HG02885 (cell line): ENCODE measurements around the gene CHRM5.
"Not testable (repeated sequence)": the region's sequence is repeated elsewhere in the genome, so short reads cannot be mapped to it uniquely, and the experiment has no call there.

Experiments
- ATAC-seq: cut with Tn5 transposase; IDR thresholded peaks from one replicate; pipeline ENCODE4 v1.9.1; 2021; ENCODE audit warnings: mild to moderate bottlenecking; ENCODE audit not compliant: unreplicated experiment, poor library complexity

Gene CHRM5

GRCh38 chr15:34038871-34039789, 70.8 kb downstream of the CHRM5 start, which contains the start of gene AVEN:
Gene AVEN, minus strand, starts transcription at chr15:34039204. Its CDS starts 158 bp downstream, at chr15:34039046.
- ATAC-seq = peak; percentile 60

GRCh38 chr15:34039790-34040113, 71.5 kb downstream of the CHRM5 start:
- peak; percentile 10 for ATAC-seq

- no peak for ATAC-seq
Measured at GRCh38 chr15:34043391-34043790, 75.1 kb downstream of the CHRM5 start.

- ATAC-seq = no peak
Measured at GRCh38 chr15:34043813-34044212, 75.5 kb downstream of the CHRM5 start.

- no peak for ATAC-seq
Measured at GRCh38 chr15:34046471-34047145, 78.3 kb downstream of the CHRM5 start.

- no peak for ATAC-seq
Measured at GRCh38 chr15:34047893-34048775, 79.8 kb downstream of the CHRM5 start.

- no peak for ATAC-seq
Measured at GRCh38 chr15:34049112-34049511, 80.8 kb downstream of the CHRM5 start.

GRCh38 chr15:34050385-34050784, 82.1 kb downstream of the CHRM5 start:
- not testable (repeated sequence) for ATAC-seq

GRCh38 chr15:34054081-34054707, 85.9 kb downstream of the CHRM5 start:
- no peak for ATAC-seq

- no peak for ATAC-seq
Measured at GRCh38 chr15:34055868-34056595, 87.7 kb downstream of the CHRM5 start.

GRCh38 chr15:34056911-34057310, 88.6 kb downstream of the CHRM5 start:
- no peak for ATAC-seq

- ATAC-seq = no peak
Measured at GRCh38 chr15:34059476-34059875, 91.2 kb downstream of the CHRM5 start.

GRCh38 chr15:34059946-34060345, 91.6 kb downstream of the CHRM5 start:
- no peak for ATAC-seq

GRCh38 chr15:34064438-34064837, 96.1 kb downstream of the CHRM5 start:
- ATAC-seq = no peak

- ATAC-seq = no peak
Measured at GRCh38 chr15:34065261-34065660, 97.0 kb downstream of the CHRM5 start.

- ATAC-seq = no peak
Measured at GRCh38 chr15:34065941-34066340, 97.6 kb downstream of the CHRM5 start.

- ATAC-seq = no peak
Measured at GRCh38 chr15:34070003-34070402, 101.7 kb downstream of the CHRM5 start.

GRCh38 chr15:34076785-34077184, 108.5 kb downstream of the CHRM5 start:
- ATAC-seq = no peak

- no peak for ATAC-seq
Measured at GRCh38 chr15:34078900-34079299, 110.6 kb downstream of the CHRM5 start.
